ENCODE measurements around the gene CORO2B. TPM values are rescaled to one million over a fixed set of nuclear protein-coding genes. Genes with fewer than 3 reads are reported as not detected.

CORO2B gene
- total and polyA plus RNA-seq, 2 experiments from 2014 or later, result 1.6 to 4.6 TPM

- TF ChIP-seq CREB1 (CRISPR knock-in tag; IDR thresholded peaks at IDR 0.05; ENCODE audit: low read depth) (no peak), ZNF331 (CRISPR knock-in tag; IDR thresholded peaks at IDR 0.05; ENCODE audit: low read depth) (no peak), STAT1 (IDR thresholded peaks at IDR 0.05; ENCODE audit: unreplicated experiment) (no peak), CTCF (conservative IDR thresholded peaks at IDR 0.05; ENCODE audit: low read depth in 2 of 2) (no peak)
Observed at GRCh38 chr15:68770216-68770615, 191.4 kb downstream of the CORO2B start (continued).

- H3K36me3 Mint-ChIP-seq (ENCODE audit: low read depth), result peaks cover 7% of the 10 kb centered on the region; the same call in 2 of the 3 replicates
- TF ChIP-seq CREB1 (CRISPR knock-in tag; IDR thresholded peaks at IDR 0.05; ENCODE audit: low read depth) (no peak), JUNB (IDR thresholded peaks at IDR 0.05; ENCODE audit: unreplicated experiment) (no peak), CTCF (conservative IDR thresholded peaks at IDR 0.05; ENCODE audit: low read depth in 2 of 2) (no peak), POLR2AphosphoS5 (IDR thresholded peaks at IDR 0.05; ENCODE audit: low read depth) (no peak), EZH2phosphoT487 (IDR thresholded peaks at IDR 0.05; ENCODE audit: unreplicated experiment) (no peak), REST (IDR thresholded peaks at IDR 0.05; ENCODE audit: unreplicated experiment) (no peak), ZNF462 (CRISPR knock-in tag; IDR thresholded peaks at IDR 0.05) (no peak), ZNF114 (CRISPR knock-in tag; IDR thresholded peaks at IDR 0.05) (no peak)
- Histone ChIP-seq H3F3A (replicated peaks; ENCODE audit: low read depth) (no peaks in the 10 kb centered on the region), H3K27ac (ENCODE audit: low read depth) (no peak overlapping the region), H3K27me3 (ENCODE audit: insufficient read depth) (no peaks in the 10 kb centered on the region), H3K4me1 (ENCODE audit: insufficient read depth) (no peaks in the 10 kb centered on the region), H3K4me3 (no peak overlapping the region), H3K79me2 (replicated peaks; ENCODE audit: insufficient read depth) (no peaks in the 10 kb centered on the region), H2AFZ (no peak overlapping the region), H4K20me1 (replicated peaks; ENCODE audit: insufficient read depth) (no peaks in the 10 kb centered on the region), H3K9me2 (ENCODE audit: insufficient read depth) (0 out of 2 replicates have a peak, but pooled peaks cover 2% of the 10 kb centered on the region), H3K36me3 (ENCODE audit: insufficient read depth) (no peaks in the 10 kb centered on the region; the same call in 1 of the 2 replicates), H3K4me2 (no peak overlapping the region)
- DNase-seq (ENCODE audit: low spot score) (no peak), ATAC-seq (no peak)
- no peaks in the 10 kb centered on the region; the same call in 2 of the 3 replicates for H3K9me3 Mint-ChIP-seq
- peaks cover 12% of the 10 kb centered on the region for H3K27me3 Mint-ChIP-seq (ENCODE audit: insufficient read depth, low read depth, poor library complexity)
- H3K4me1 Mint-ChIP-seq, result peaks cover 5% of the 10 kb centered on the region; the same call in 2 of the 3 replicates
- no peak overlapping the region for H3K4me3 Mint-ChIP-seq
- H3K27ac Mint-ChIP-seq, result no peak overlapping the region
Observed at GRCh38 chr15:68773036-68773435, 194.2 kb downstream of the CORO2B start.

Data from GM23338 (cell line).